ENCODE data around the gene LINC00632. TPM values are rescaled to one million over a fixed set of nuclear protein-coding genes. Genes with fewer than 3 reads are reported as not detected.

The LINC00632 gene
- 2.1 and 6.9 TPM in 2 replicates for total RNA-seq
- polyA plus RNA-seq = 75.7 and 82.5 TPM in 2 replicates
- polyA plus RNA-seq (2012) = 17.9 and 22.4 TPM in 2 replicates
- 30.0 and 33.6 TPM in 2 replicates for polyA minus RNA-seq (ENCODE audit: low replicate concordance)

GRCh38 chrX:140709421-140709846 lies at the start of gene LINC00632:
LINC00632 (plus strand) TSS chrX:140709759.
- Histone ChIP-seq H3K4me1 (ENCODE audit: control insufficient read depth, extremely low read depth, insufficient read depth, low read length) (no peaks in the 10 kb centered on the region), H2AFZ (ENCODE audit: low read length) (no peak within 1 kb of the TSS), H3K27me3 (ENCODE audit: control insufficient read depth, insufficient read depth, low read length) (no peaks in the 10 kb centered on the region), H3K27ac (ENCODE audit: insufficient read depth, low read length) (no peak within 1 kb of the TSS), H3K9ac (ENCODE audit: insufficient read depth, low read length) (no peak within 1 kb of the TSS), H3K36me3 (ENCODE audit: control insufficient read depth, insufficient read depth, low read length) (no peaks in the 10 kb centered on the region), H3K4me3 (replicated peaks in 1 of 4; ENCODE audit: control extremely low read depth in 1 of 4, insufficient read depth in 1 of 4, low read depth in 3 of 4, low read length in 4 of 4) (peak within 1 kb of the TSS in 3 of 4 experiments; percentile 27 to 85 (median 42)), H3K4me2 (ENCODE audit: extremely low read depth, insufficient read depth, low read length) (no peak within 1 kb of the TSS), H3K79me2 (ENCODE audit: control insufficient read depth, insufficient read depth, low read length) (no peaks in the 10 kb centered on the region), H4K20me1 (ENCODE audit: control insufficient read depth, extremely low read depth, insufficient read depth, low read length) (no peaks in the 10 kb centered on the region), H3K9me3 (ENCODE audit: control insufficient read depth, insufficient read depth, low read depth, low read length) (no peaks in the 10 kb centered on the region)
- peak in 1 of 2 donors; percentile 40 for DNase-seq (ENCODE audit: low read depth in 2 of 2)
- no peak for TF ChIP-seq EZH2 (IDR thresholded peaks at IDR 0.05; ENCODE audit: low read length, missing control alignments)
- no peak for TF ChIP-seq CTCF (conservative IDR thresholded peaks at IDR 0.05 in 1 of 2, IDR thresholded peaks at IDR 0.05 in 1 of 2; ENCODE audit: low read depth in 1 of 2, low read length in 2 of 2)

GRCh38 chrX:140661643-140662042 lies 47.9 kb upstream of the LINC00632 start:
- Histone ChIP-seq H3K27ac (ENCODE audit: insufficient read depth, low read length) (no peak overlapping the region), H2AFZ (ENCODE audit: low read length) (no peak overlapping the region), H4K20me1 (ENCODE audit: control insufficient read depth, extremely low read depth, insufficient read depth, low read length) (no peaks in the 10 kb centered on the region), H3K4me1 (ENCODE audit: control insufficient read depth, extremely low read depth, insufficient read depth, low read length) (no peaks in the 10 kb centered on the region), H3K36me3 (ENCODE audit: control insufficient read depth, insufficient read depth, low read length) (no peaks in the 10 kb centered on the region), H3K4me3 (replicated peaks in 1 of 4; ENCODE audit: control extremely low read depth in 1 of 4, insufficient read depth in 1 of 4, low read depth in 3 of 4, low read length in 4 of 4) (no peak overlapping the region), H3K27me3 (ENCODE audit: control insufficient read depth, insufficient read depth, low read length) (no peaks in the 10 kb centered on the region), H3K4me2 (ENCODE audit: extremely low read depth, insufficient read depth, low read length) (no peak overlapping the region), H3K9me3 (ENCODE audit: control insufficient read depth, insufficient read depth, low read depth, low read length) (no peaks in the 10 kb centered on the region), H3K79me2 (ENCODE audit: control insufficient read depth, insufficient read depth, low read length) (no peaks in the 10 kb centered on the region), H3K9ac (ENCODE audit: insufficient read depth, low read length) (no peak overlapping the region)
- DNase-seq (ENCODE audit: low read depth in 2 of 2) = peak in 1 of 2 donors; percentile 2
- peak in 1 of 2 donors; percentile 20 for TF ChIP-seq CTCF (conservative IDR thresholded peaks at IDR 0.05 in 1 of 2, IDR thresholded peaks at IDR 0.05 in 1 of 2; ENCODE audit: low read depth in 1 of 2, low read length in 2 of 2)
- no peak for TF ChIP-seq EZH2 (IDR thresholded peaks at IDR 0.05; ENCODE audit: low read length, missing control alignments)

GRCh38 chrX:140664939-140665338 lies 44.6 kb upstream of the LINC00632 start:
- no peak overlapping the region for H3K4me3 ChIP-seq (replicated peaks in 1 of 4; ENCODE audit: control extremely low read depth in 1 of 4, insufficient read depth in 1 of 4, low read depth in 3 of 4, low read length in 4 of 4)
- no peak overlapping the region for H2AFZ ChIP-seq (ENCODE audit: low read length)
- no peaks in the 10 kb centered on the region for H3K9me3 ChIP-seq (ENCODE audit: control insufficient read depth, insufficient read depth, low read depth, low read length)
- H3K9ac ChIP-seq (ENCODE audit: insufficient read depth, low read length) = no peak overlapping the region
- no peaks in the 10 kb centered on the region for H3K27me3 ChIP-seq (ENCODE audit: control insufficient read depth, insufficient read depth, low read length)
- no peak overlapping the region for H3K4me2 ChIP-seq (ENCODE audit: extremely low read depth, insufficient read depth, low read length)
- H3K36me3 ChIP-seq (ENCODE audit: control insufficient read depth, insufficient read depth, low read length) = no peaks in the 10 kb centered on the region
- H3K27ac ChIP-seq (ENCODE audit: insufficient read depth, low read length) = no peak overlapping the region
- H3K4me1 ChIP-seq (ENCODE audit: control insufficient read depth, extremely low read depth, insufficient read depth, low read length) = no peaks in the 10 kb centered on the region
- peak; percentile 26 to 37 for DNase-seq (ENCODE audit: low read depth in 2 of 2)
- no peaks in the 10 kb centered on the region for H3K79me2 ChIP-seq (ENCODE audit: control insufficient read depth, insufficient read depth, low read length)
- no peaks in the 10 kb centered on the region for H4K20me1 ChIP-seq (ENCODE audit: control insufficient read depth, extremely low read depth, insufficient read depth, low read length)
- no peak for TF ChIP-seq EZH2 (IDR thresholded peaks at IDR 0.05; ENCODE audit: low read length, missing control alignments)
- TF ChIP-seq CTCF (conservative IDR thresholded peaks at IDR 0.05 in 1 of 2, IDR thresholded peaks at IDR 0.05 in 1 of 2; ENCODE audit: low read depth in 1 of 2, low read length in 2 of 2) = peak in 1 of 2 donors; percentile 26
